ENCODE data around the gene TMOD4.

Gene TMOD4

DNA sequence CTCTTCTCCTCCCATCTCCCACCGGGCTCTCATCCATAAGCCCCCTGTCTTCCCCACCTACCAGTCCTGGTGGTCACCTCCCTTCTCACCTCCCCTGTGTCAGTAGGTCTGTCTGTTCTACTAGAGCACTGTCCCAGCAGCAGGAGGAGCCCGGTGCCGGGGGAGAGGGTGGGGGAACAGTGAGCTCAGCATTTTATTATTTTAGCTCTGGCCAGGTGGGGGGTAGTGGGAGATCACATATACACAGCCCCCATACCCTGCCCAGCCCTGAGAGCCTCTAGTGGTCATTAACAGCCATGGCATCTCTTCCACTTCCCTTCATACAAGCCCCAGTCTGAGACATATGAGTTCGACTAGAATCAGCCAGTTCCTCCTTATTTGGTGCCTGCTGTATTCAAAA, at the start of gene TMOD4:
Gene TMOD4 (minus strand): TSS at position 119 of the 400 bp plus-strand sequence. CDS start 1,106 bp downstream, outside the sequence.
- TF ChIP-seq NFRKB (IDR thresholded peaks at IDR 0.05) (no peak), ZNF384 (IDR thresholded peaks at IDR 0.05) (no peak), ELF4 (IDR thresholded peaks at IDR 0.05) (no peak), SP1 (IDR thresholded peaks at IDR 0.05) (no peak), HDGF (IDR thresholded peaks at IDR 0.05; ENCODE audit: borderline replicate concordance) (no peak), CTBP1 (IDR thresholded peaks at IDR 0.05; ENCODE audit: borderline replicate concordance) (no peak), SUZ12 (IDR thresholded peaks at IDR 0.05) (no peak), ARNT (IDR thresholded peaks at IDR 0.05) (no peak), TARDBP (IDR thresholded peaks at IDR 0.05) (no peak), BHLHE40 (IDR thresholded peaks at IDR 0.05; ENCODE audit: borderline replicate concordance) (no peak), FOXM1 (IDR thresholded peaks at IDR 0.05; ENCODE audit: borderline replicate concordance) (no peak), FOXA1 (IDR thresholded peaks at IDR 0.05) (no peak), LEF1 (IDR thresholded peaks at IDR 0.05; ENCODE audit: borderline replicate concordance) (no peak)
- TF ChIP-seq, protein P1, sequence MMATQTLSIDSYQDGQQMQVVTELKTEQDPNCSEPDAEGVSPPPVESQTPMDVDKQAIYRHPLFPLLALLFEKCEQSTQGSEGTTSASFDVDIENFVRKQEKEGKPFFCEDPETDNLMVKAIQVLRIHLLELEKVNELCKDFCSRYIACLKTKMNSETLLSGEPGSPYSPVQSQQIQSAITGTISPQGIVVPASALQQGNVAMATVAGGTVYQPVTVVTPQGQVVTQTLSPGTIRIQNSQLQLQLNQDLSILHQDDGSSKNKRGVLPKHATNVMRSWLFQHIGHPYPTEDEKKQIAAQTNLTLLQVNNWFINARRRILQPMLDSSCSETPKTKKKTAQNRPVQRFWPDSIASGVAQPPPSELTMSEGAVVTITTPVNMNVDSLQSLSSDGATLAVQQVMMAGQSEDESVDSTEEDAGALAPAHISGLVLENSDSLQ (IDR thresholded peaks at IDR 0.05), result no peak
- ChIA-PET POLR2A (interaction anchor here (0.9 to 6.1 kb wide), 3 partner anchors 10 to 14 kb away, joined by 4 to 40 read pairs (median 4); partner anchors contain the start of genes LYSMD1, SCNM1 and VPS72), CTCF (interaction anchor here (0.6 to 1.3 kb wide), 4 partner anchors 9 to 268 kb away, joined by 3 to 5 read pairs (median 4); no protein-coding TSS in a partner anchor)
- DNase-seq (ENCODE audit: extremely low spot score), result peak; percentile 72

DNA sequence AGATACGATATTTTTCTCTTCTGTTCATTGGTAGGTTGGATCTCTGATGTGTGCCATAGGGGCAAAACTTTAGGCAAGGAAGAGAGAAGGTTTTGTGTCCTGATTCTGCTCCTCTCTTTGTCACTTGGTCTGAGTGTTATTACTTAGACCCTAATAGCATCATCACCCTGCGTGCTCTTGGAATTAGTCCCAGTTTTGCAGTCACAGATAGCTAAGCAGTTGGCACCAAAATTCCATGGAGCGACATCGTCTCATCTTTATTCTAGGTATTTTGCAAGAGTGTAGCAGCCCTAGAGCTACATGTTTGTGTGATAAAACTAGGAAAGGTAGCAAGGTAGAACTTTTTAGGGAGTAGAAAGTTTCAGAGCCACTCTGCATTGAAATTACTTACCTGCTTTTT, 46.3 kb upstream of the TMOD4 start:
- TF ChIP-seq FOXA1 (IDR thresholded peaks at IDR 0.05), result no peak
- no peak for TF ChIP-seq L3MBTL2 (conservative IDR thresholded peaks at IDR 0.05)
- TF ChIP-seq CTBP1 (IDR thresholded peaks at IDR 0.05; ENCODE audit: borderline replicate concordance), result no peak
- no peak for TF ChIP-seq ARNT (IDR thresholded peaks at IDR 0.05)
- no peak for TF ChIP-seq ELF4 (IDR thresholded peaks at IDR 0.05)
- TF ChIP-seq LEF1 (IDR thresholded peaks at IDR 0.05; ENCODE audit: borderline replicate concordance), result no peak
- TF ChIP-seq SUZ12 (IDR thresholded peaks at IDR 0.05), result no peak
- no peak for TF ChIP-seq FOXM1 (IDR thresholded peaks at IDR 0.05; ENCODE audit: borderline replicate concordance)
- TF ChIP-seq, protein P1 (IDR thresholded peaks at IDR 0.05), result no peak
- no peak for TF ChIP-seq BHLHE40 (IDR thresholded peaks at IDR 0.05; ENCODE audit: borderline replicate concordance)
- no peak for TF ChIP-seq SP1 (IDR thresholded peaks at IDR 0.05)
- TF ChIP-seq HDGF (IDR thresholded peaks at IDR 0.05; ENCODE audit: borderline replicate concordance), result no peak
- TF ChIP-seq TARDBP (IDR thresholded peaks at IDR 0.05), result no peak
- no peak for TF ChIP-seq FOXK2 (IDR thresholded peaks at IDR 0.05)
- no peak for TF ChIP-seq ZNF384 (IDR thresholded peaks at IDR 0.05)
- TF ChIP-seq NFRKB (IDR thresholded peaks at IDR 0.05), result no peak
- POLR2A ChIA-PET, result no interaction called here
- no peak for DNase-seq (ENCODE audit: extremely low spot score)
- CTCF ChIA-PET, result interaction anchor here (1.6 kb wide), 1 partner anchor 9 kb away, joined by 3 read pairs; no protein-coding TSS in a partner anchor

DNA sequence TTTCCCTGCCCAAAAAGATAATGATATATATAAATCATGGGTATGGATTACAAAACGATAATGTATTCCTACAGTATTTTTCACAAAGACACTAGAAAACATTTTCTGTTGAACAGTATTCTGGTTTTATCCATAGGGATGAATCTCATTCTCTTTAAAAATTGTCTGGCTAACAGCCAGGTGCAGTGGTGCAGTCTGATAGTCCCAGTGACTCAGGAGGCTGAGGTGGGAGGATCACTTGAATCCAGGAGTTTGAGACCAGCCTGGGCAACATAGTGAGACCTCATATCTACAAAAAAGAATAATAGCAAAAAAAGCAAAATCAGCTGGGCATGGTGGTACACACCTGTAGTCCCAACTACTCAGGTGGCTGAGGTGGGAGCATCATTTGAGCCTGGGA, 45.8 kb upstream of the TMOD4 start:
- CTCF ChIA-PET, result no interaction called here
- DNase-seq (ENCODE audit: extremely low spot score), result no peak
- POLR2A ChIA-PET, result no interaction called here
- TF ChIP-seq FOXK2 (IDR thresholded peaks at IDR 0.05), result no peak
- TF ChIP-seq TARDBP (IDR thresholded peaks at IDR 0.05), result no peak
- TF ChIP-seq BHLHE40 (IDR thresholded peaks at IDR 0.05; ENCODE audit: borderline replicate concordance), result no peak
- no peak for TF ChIP-seq SUZ12 (IDR thresholded peaks at IDR 0.05)
- TF ChIP-seq HDGF (IDR thresholded peaks at IDR 0.05; ENCODE audit: borderline replicate concordance), result no peak
- no peak for TF ChIP-seq L3MBTL2 (conservative IDR thresholded peaks at IDR 0.05)
- TF ChIP-seq NFRKB (IDR thresholded peaks at IDR 0.05), result no peak
- no peak for TF ChIP-seq ARNT (IDR thresholded peaks at IDR 0.05)
- TF ChIP-seq SP1 (IDR thresholded peaks at IDR 0.05), result no peak
- TF ChIP-seq, protein P1 (IDR thresholded peaks at IDR 0.05), result no peak
- no peak for TF ChIP-seq LEF1 (IDR thresholded peaks at IDR 0.05; ENCODE audit: borderline replicate concordance)
- no peak for TF ChIP-seq CTBP1 (IDR thresholded peaks at IDR 0.05; ENCODE audit: borderline replicate concordance)
- no peak for TF ChIP-seq ELF4 (IDR thresholded peaks at IDR 0.05)
- TF ChIP-seq FOXM1 (IDR thresholded peaks at IDR 0.05; ENCODE audit: borderline replicate concordance), result no peak
- no peak for TF ChIP-seq ZNF384 (IDR thresholded peaks at IDR 0.05)
- no peak for TF ChIP-seq FOXA1 (IDR thresholded peaks at IDR 0.05)

DNA sequence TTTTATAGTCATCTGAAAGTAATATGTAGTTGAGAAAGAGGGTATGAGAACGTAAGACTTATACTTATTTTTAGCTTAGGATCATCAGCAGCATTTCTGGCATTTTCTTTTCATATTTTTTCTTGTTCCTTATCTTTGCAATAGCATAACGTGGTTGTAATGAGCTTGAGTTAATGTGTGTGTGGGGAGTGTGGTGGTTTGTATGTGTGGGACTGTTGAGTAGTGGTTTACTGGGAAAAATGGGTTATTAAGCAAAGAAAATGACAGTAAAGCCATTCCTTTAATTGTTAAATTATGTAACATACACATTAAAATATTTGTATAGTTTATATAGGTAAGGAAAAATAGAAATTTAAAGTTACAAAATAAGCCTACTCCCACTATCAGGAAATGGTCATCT, 37.8 kb upstream of the TMOD4 start:
- ChIA-PET POLR2A (interaction anchor here (0.9 to 1.3 kb wide), 2 partner anchors 10 to 68 kb away, joined by 3 to 4 read pairs; partner anchors contain the start of gene ZNF687), CTCF (interaction anchor here (1.6 kb wide), 1 partner anchor 38 kb away, joined by 6 read pairs; no protein-coding TSS in a partner anchor)
- TF ChIP-seq NFRKB (IDR thresholded peaks at IDR 0.05) (no peak), HDGF (IDR thresholded peaks at IDR 0.05; ENCODE audit: borderline replicate concordance) (no peak), L3MBTL2 (conservative IDR thresholded peaks at IDR 0.05) (no peak)
- TF ChIP-seq, protein P1 (IDR thresholded peaks at IDR 0.05), result no peak
- no peak for DNase-seq (ENCODE audit: extremely low spot score)

DNA sequence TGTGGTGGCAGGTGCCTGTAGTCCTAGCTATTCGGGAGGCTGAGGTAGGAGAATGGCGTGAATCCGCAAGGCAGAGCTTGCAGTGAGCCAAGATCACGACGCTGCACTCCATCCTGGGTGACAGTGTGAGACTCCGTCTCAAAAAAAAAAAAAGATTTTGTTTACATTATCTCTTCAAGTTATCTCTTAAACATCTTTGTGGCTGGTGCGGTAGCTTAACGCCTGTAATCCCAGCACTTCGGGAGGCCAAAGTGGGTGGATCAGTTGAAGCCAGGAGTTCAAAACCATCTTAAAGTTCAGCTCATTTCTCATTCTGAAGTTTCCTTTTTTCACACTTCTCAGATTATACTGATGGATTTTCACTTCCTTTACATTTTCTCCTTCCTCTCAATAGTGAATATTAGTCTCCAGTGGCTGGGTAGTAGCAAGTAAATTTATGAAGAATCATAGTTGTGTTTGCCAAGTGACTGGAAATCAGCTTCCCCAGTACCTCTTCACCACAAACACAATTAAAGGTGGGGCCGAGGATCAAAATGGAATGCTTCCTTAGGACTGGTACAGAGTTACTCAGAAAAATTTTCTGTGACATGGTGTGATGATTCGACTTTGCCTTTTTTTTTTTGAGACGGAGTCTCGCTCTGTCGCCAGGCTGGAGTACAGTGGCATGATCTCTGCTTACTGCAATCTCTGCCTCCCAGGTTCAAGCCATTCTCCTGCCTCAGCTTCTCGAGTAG, 36.4 kb upstream of the TMOD4 start:
- TF ChIP-seq ZNF384 (IDR thresholded peaks at IDR 0.05), result 0 out of 2 replicates have a peak, but pooled peaks have one; percentile 28
- no peak for TF ChIP-seq LEF1 (IDR thresholded peaks at IDR 0.05; ENCODE audit: borderline replicate concordance)
- ChIA-PET CTCF (interaction anchor here (0.6 to 1.6 kb wide), 4 partner anchors 13 to 101 kb away, joined by 3 to 6 read pairs (median 3); no protein-coding TSS in a partner anchor), POLR2A (interaction anchor here (1.1 to 1.5 kb wide), 3 partner anchors 13 to 42 kb away, joined by 3 to 8 read pairs (median 7); partner anchors contain the start of genes PSMD4 and VPS72)
- no peak for DNase-seq (ENCODE audit: extremely low spot score)
